Colonic mucosa (tissue), 4 donors: ENCODE results near the gene FAM117B. TPM values are rescaled to one million over a fixed set of nuclear protein-coding genes. Genes with fewer than 3 reads are reported as not detected.

Source experiments
- DNase-seq: peaks from one replicate; pipeline ENCODE4 v3.0.0-alpha.2; 2020
- H3K27ac ChIP-seq: fragments of 200-600 bp; one replicate; pipeline ENCODE4 v1.8.0; 2021
- H3K27me3 ChIP-seq: fragments of 200-600 bp; one replicate; pipeline ENCODE4 v1.8.0; 2021
- H3K36me3 ChIP-seq: fragments of 200-600 bp; one replicate; pipeline ENCODE4 v1.8.0; 2021
- H3K4me1 ChIP-seq: fragments of 200-600 bp; one replicate; pipeline ENCODE4 v1.8.0; 2021; ENCODE audit warnings: mild to moderate bottlenecking
- H3K4me3 ChIP-seq: fragments of 200-600 bp; one replicate; pipeline ENCODE4 v1.8.0; 2021
- H3K9ac ChIP-seq, 2 donors: one replicate each; pipeline ENCODE4 v1.7.0; 2013; ENCODE audit warnings: control low read depth in 2 of 2, low read depth in 2 of 2, low read length in 2 of 2
- H3K9me3 ChIP-seq: fragments of 200-600 bp; one replicate; pipeline ENCODE4 v1.8.0; 2021
- intact Hi-C: fragments of 100-400 bp; cut with DNase I; formaldehyde crosslinking; loops from one replicate; pipeline ENCODE4 v1.14.1; 2022
- total RNA-seq, 2 donors: library from RNA; stranded (reverse); fragmentation: NEBNext Ultra II Directional in 1 of 2; extraction: Animal tissue kit (Norgen Biotek cat#: 25700) in 1 of 2; gene quantifications; one replicate each; pipeline ENCODE4 v1.2.1, GENCODE V29; 2021
- TF ChIP-seq, protein P1 (sequence below): fragments of 200-600 bp; IDR thresholded peaks from one replicate; pipeline ENCODE4 v1.8.0; 2022; ENCODE audit warnings: antibody characterized with exemption, mild to moderate bottlenecking
- donor health status: healthy.
- donor health status: DM: no; HTN: no; CAD: no.
- donor health status: DM: no; HTN: no; CAD: no.

FAM117B gene
- 10 to 100 TPM; 16.3 to 20.1 TPM for total RNA-seq

DNA sequence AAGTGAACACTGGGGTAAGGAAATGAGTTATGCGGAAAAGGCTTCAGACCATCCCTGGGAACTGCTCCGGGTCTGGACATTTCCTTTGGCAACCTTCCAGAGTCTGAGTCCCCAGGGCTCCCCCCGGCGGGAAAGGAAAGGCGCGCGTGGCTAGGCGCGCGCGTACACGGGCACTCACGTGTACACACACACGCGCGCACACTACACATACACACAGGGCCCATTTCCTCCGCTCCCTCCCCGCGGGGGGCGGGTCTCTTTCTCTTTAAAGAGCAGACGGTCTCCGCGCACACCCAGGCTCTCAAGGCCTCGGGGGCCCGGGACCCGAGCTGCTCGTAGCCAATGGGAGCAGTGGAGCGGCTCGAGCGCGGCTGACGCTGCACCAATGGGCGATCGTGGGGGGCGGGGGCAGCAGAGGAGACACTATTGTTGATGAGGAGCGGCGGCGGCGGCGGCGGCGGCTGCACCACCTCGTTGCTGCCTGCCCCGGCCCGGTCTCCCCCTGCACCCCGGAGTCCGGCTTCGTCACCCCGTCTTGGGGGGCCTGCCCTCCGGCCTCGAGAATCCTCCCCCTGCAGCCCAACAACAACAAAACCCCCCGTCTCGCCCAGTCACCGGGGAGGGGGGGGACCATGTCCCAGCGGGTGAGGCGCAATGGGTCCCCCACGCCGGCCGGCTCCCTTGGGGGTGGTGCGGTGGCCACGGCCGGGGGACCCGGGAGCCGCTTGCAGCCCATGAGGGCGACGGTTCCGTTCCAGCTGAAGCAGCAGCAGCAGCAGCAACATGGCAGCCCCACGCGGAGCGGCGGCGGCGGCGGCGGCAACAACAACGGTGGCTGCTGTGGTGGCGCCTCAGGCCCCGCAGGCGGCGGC is at the start of gene FAM117B:
FAM117B (plus strand) TSS at position 414 of the 872 bp plus-strand sequence; CDS start at position 633, 219 bp downstream.
- H3K27me3 ChIP-seq, result no peaks in the 10 kb centered on the region
- TF ChIP-seq, protein P1, sequence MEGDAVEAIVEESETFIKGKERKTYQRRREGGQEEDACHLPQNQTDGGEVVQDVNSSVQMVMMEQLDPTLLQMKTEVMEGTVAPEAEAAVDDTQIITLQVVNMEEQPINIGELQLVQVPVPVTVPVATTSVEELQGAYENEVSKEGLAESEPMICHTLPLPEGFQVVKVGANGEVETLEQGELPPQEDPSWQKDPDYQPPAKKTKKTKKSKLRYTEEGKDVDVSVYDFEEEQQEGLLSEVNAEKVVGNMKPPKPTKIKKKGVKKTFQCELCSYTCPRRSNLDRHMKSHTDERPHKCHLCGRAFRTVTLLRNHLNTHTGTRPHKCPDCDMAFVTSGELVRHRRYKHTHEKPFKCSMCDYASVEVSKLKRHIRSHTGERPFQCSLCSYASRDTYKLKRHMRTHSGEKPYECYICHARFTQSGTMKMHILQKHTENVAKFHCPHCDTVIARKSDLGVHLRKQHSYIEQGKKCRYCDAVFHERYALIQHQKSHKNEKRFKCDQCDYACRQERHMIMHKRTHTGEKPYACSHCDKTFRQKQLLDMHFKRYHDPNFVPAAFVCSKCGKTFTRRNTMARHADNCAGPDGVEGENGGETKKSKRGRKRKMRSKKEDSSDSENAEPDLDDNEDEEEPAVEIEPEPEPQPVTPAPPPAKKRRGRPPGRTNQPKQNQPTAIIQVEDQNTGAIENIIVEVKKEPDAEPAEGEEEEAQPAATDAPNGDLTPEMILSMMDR, result no peak
- H3K36me3 ChIP-seq, result no peaks in the 10 kb centered on the region
- H3K9me3 ChIP-seq, result no peaks in the 10 kb centered on the region
- H3K4me3 ChIP-seq, result peak within 1 kb of the TSS; percentile 93
- peak; percentile 99 for DNase-seq
- no peaks in the 10 kb centered on the region for H3K4me1 ChIP-seq
- H3K27ac ChIP-seq, result peak within 1 kb of the TSS; percentile 95
- H3K9ac ChIP-seq, result peak within 1 kb of the TSS; percentile 58 to 87
- intact Hi-C loops, result no loop called here

DNA sequence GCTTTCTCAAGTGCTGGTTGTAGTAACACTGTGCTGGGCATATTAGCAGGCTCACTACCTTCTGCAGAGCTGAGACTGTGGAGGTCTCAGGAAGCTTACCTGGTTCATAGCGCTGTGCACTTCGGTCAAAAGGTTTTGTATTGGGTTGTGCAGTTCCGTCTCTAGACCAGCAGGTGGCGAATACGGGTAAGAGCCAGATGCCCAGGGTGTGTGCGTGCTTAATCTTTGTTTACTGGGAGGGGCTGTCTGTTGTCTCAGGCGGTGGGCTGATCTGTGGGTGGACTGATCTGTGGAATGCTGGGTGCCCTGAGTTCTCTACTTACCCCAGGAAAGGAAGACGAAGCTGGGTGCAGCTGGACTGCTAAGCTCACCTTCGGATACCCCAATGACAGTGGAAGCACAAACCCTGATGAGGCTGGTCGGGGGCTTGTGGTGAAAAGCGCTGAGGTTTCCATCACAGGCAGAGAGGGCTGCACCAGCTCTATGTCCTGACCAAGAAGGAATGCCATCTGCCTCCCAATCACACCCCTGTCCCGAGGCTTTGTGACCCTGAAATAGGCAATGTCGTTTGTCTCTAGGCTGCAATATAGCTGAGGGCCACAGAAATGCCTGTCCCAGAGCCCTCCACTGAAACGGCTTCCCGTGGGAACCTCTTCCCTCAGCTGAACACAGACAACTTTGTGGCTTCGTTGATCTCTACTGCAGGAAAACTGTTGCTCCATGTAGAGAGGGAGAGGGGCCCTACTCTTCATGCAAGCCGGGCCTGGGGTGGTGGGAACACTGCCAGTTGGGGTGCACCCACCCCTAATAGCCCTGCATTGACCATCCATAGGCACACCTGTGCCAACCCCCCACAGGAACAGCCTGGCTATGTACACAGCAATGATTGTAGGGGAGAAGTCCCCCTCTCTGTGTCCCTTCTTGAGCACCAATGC is 45.9 kb upstream of the FAM117B start:
- peak; percentile 79 for DNase-seq
- Histone ChIP-seq H3K4me1 (no peaks in the 10 kb centered on the region), H3K36me3 (no peaks in the 10 kb centered on the region), H3K4me3 (no peak overlapping the region), H3K27me3 (no peaks in the 10 kb centered on the region), H3K27ac (no peak overlapping the region), H3K9me3 (no peaks in the 10 kb centered on the region), H3K9ac (peak overlapping the region in 1 of 2 donors; percentile 47)
- TF ChIP-seq, protein P1, result peak; percentile 93
- intact Hi-C loops, result loop anchor here (10.0 kb wide), 1 partner anchor 286 kb away; the partner anchor contains the start of gene ICA1L

DNA sequence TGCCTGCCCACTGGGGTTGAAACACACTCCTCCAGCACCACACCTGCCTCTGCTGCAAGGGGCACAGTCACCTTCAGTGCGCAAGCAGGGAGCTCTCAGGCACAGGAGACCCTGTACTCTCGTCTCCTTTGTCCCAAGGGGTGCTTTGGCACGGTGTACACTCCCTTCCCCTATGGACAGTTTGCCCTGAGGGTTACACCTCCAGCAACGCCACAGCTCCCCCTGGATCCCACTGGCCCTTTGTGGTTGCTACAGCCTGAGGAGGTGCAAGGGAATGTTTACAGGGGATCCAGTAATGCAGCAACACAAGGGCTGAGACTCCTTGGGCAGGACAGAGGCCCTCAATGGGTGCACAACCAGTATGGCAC is 45.2 kb upstream of the FAM117B start:
- Histone ChIP-seq H3K9ac (no peak overlapping the region), H3K4me1 (no peaks in the 10 kb centered on the region), H3K27me3 (no peaks in the 10 kb centered on the region), H3K4me3 (no peak overlapping the region), H3K36me3 (no peaks in the 10 kb centered on the region), H3K27ac (no peak overlapping the region), H3K9me3 (no peaks in the 10 kb centered on the region)
- TF ChIP-seq, protein P1, result no peak
- DNase-seq, result no peak
- intact Hi-C loops, result loop anchor here (10.0 kb wide), 1 partner anchor 285 kb away; the partner anchor contains the start of gene ICA1L

DNA sequence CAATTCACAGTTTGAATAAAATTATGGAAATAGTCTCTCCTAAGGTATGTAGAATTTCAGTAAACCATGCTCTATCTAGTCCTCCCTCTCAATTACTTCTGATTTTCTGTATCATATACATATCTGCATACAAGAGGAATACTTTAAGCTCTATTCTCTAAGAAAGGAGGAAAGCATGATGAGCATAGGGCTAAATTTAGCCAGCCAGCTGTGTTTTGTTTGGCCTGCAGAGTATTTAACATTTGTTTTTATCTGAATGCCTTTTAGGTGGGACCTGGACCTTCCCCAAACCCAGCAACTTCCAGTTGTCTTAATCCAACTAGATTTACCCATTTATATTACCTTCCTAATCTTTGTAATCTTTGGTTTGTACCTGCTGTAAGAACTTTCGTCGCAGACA is 42.2 kb upstream of the FAM117B start:
- no peak overlapping the region for H3K9ac ChIP-seq
- intact Hi-C loops, result no loop called here
- H3K36me3 ChIP-seq, result no peaks in the 10 kb centered on the region
- TF ChIP-seq, protein P1, result no peak
- no peaks in the 10 kb centered on the region for H3K9me3 ChIP-seq
- no peaks in the 10 kb centered on the region for H3K4me1 ChIP-seq
- H3K27me3 ChIP-seq, result no peaks in the 10 kb centered on the region
- H3K4me3 ChIP-seq, result no peak overlapping the region
- DNase-seq, result no peak
- no peak overlapping the region for H3K27ac ChIP-seq

DNA sequence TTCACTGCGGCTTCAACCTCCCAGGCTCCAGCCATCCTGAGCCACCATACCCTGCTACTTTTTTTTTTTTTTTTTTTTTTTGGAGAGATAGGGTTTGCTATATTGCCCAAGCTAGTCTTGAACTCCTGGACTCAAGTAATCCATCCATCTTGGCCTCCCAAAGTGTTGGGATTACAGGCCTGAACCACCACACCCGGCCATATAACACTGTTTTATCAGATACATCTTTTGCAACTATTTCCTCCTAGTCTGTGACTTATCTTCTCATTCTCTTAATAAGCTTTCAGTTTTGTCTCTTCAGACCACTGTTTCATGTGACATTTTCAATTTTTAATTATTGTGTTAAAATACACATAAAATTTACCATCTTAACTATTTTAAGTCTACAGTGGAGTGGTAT is 35.7 kb upstream of the FAM117B start:
- Histone ChIP-seq H3K27ac (no peak overlapping the region), H3K9me3 (no peaks in the 10 kb centered on the region), H3K4me3 (no peak overlapping the region), H3K4me1 (no peaks in the 10 kb centered on the region), H3K9ac (no peak overlapping the region), H3K27me3 (no peaks in the 10 kb centered on the region), H3K36me3 (no peaks in the 10 kb centered on the region)
- intact Hi-C loops, result no loop called here
- TF ChIP-seq, protein P1, result no peak
- no peak for DNase-seq
